Measurements from ENCODE around the gene DOCK4.
"Not testable (repeated sequence)": the region's sequence is repeated elsewhere in the genome, so short reads cannot be mapped to it uniquely, and the experiment has no call there.

Gene DOCK4

GRCh38 chr7:111927353-111928019 is 278.7 kb downstream of the DOCK4 start:
- H3K27me3 ChIP-seq (replicated peaks; ENCODE audit: control insufficient read depth, insufficient read depth, low read length): no peaks in the 10 kb centered on the region
- no peaks in the 10 kb centered on the region for H3K36me3 ChIP-seq (ENCODE audit: control insufficient read depth, insufficient read depth, low read length, severe bottlenecking)
- H3K4me1 ChIP-seq (ENCODE audit: control insufficient read depth, insufficient read depth, low read length): no peaks in the 10 kb centered on the region
- no peak for DNase-seq (ENCODE audit: low read depth)
- no peak overlapping the region for H3K9ac ChIP-seq (ENCODE audit: low read length)
- H3K9me3 ChIP-seq (ENCODE audit: control insufficient read depth, low read length): peaks cover 3% of the 10 kb centered on the region
- no peak overlapping the region for H3K4me3 ChIP-seq (ENCODE audit: low read length)

GRCh38 chr7:111920329-111920728 is 285.9 kb downstream of the DOCK4 start:
- DNase-seq (ENCODE audit: low read depth): no peak
- Histone ChIP-seq H3K27me3 (replicated peaks; ENCODE audit: control insufficient read depth, insufficient read depth, low read length) (no peaks in the 10 kb centered on the region), H3K9ac (ENCODE audit: low read length) (no peak overlapping the region), H3K9me3 (ENCODE audit: control insufficient read depth, low read length) (peaks cover 3% of the 10 kb centered on the region), H3K36me3 (ENCODE audit: control insufficient read depth, insufficient read depth, low read length, severe bottlenecking) (no peaks in the 10 kb centered on the region), H3K4me3 (ENCODE audit: low read length) (no peak overlapping the region), H3K4me1 (ENCODE audit: control insufficient read depth, insufficient read depth, low read length) (no peaks in the 10 kb centered on the region)

- no peak overlapping the region for H3K9ac ChIP-seq (ENCODE audit: low read length)
- H3K27me3 ChIP-seq (replicated peaks; ENCODE audit: control insufficient read depth, insufficient read depth, low read length): no peaks in the 10 kb centered on the region
- no peak overlapping the region for H3K4me3 ChIP-seq (ENCODE audit: low read length)
Measured at GRCh38 chr7:111919631-111920179, 286.5 kb downstream of the DOCK4 start.

GRCh38 chr7:111919164-111919563 is 287.0 kb downstream of the DOCK4 start:
- no peak overlapping the region for H3K9ac ChIP-seq (ENCODE audit: low read length)
- H3K4me3 ChIP-seq (ENCODE audit: low read length): no peak overlapping the region
- no peak for DNase-seq (ENCODE audit: low read depth)
- no peaks in the 10 kb centered on the region for H3K27me3 ChIP-seq (replicated peaks; ENCODE audit: control insufficient read depth, insufficient read depth, low read length)
- H3K36me3 ChIP-seq (ENCODE audit: control insufficient read depth, insufficient read depth, low read length, severe bottlenecking): no peaks in the 10 kb centered on the region
- peaks cover 3% of the 10 kb centered on the region for H3K9me3 ChIP-seq (ENCODE audit: control insufficient read depth, low read length)
- H3K4me1 ChIP-seq (ENCODE audit: control insufficient read depth, insufficient read depth, low read length): no peaks in the 10 kb centered on the region

More at GRCh38 chr7:111919631-111920179, 286.5 kb downstream of the DOCK4 start:
- H3K36me3 ChIP-seq (ENCODE audit: control insufficient read depth, insufficient read depth, low read length, severe bottlenecking): no peaks in the 10 kb centered on the region
- H3K4me1 ChIP-seq (ENCODE audit: control insufficient read depth, insufficient read depth, low read length): no peaks in the 10 kb centered on the region
- H3K9me3 ChIP-seq (ENCODE audit: control insufficient read depth, low read length): peaks cover 3% of the 10 kb centered on the region
- peak; percentile 10 for DNase-seq (ENCODE audit: low read depth)

- Histone ChIP-seq H3K4me3 (ENCODE audit: low read length) (no peak overlapping the region), H3K36me3 (ENCODE audit: control insufficient read depth, insufficient read depth, low read length, severe bottlenecking) (no peaks in the 10 kb centered on the region), H3K9me3 (ENCODE audit: control insufficient read depth, low read length) (peaks cover under 1% of the 10 kb centered on the region), H3K4me1 (ENCODE audit: control insufficient read depth, insufficient read depth, low read length) (no peaks in the 10 kb centered on the region), H3K27me3 (replicated peaks; ENCODE audit: control insufficient read depth, insufficient read depth, low read length) (no peaks in the 10 kb centered on the region), H3K9ac (ENCODE audit: low read length) (no peak overlapping the region)
- DNase-seq (ENCODE audit: low read depth): no peak
Measured at GRCh38 chr7:111918461-111918860, 287.7 kb downstream of the DOCK4 start.

- DNase-seq (ENCODE audit: low read depth); H3K9me3 ChIP-seq (ENCODE audit: control insufficient read depth, low read length); H3K4me1 ChIP-seq (ENCODE audit: control insufficient read depth, insufficient read depth, low read length): not testable (repeated sequence)
Measured at GRCh38 chr7:111917404-111917803, 288.8 kb downstream of the DOCK4 start.

GRCh38 chr7:111914291-111914690 is 291.9 kb downstream of the DOCK4 start:
- Histone ChIP-seq H3K36me3 (ENCODE audit: control insufficient read depth, insufficient read depth, low read length, severe bottlenecking) (no peaks in the 10 kb centered on the region), H3K9ac (ENCODE audit: low read length) (no peak overlapping the region), H3K9me3 (ENCODE audit: control insufficient read depth, low read length) (no peaks in the 10 kb centered on the region), H3K4me3 (ENCODE audit: low read length) (no peak overlapping the region), H3K4me1 (ENCODE audit: control insufficient read depth, insufficient read depth, low read length) (no peaks in the 10 kb centered on the region), H3K27me3 (replicated peaks; ENCODE audit: control insufficient read depth, insufficient read depth, low read length) (no peaks in the 10 kb centered on the region)
- DNase-seq (ENCODE audit: low read depth): no peak

More at GRCh38 chr7:111917404-111917803, 288.8 kb downstream of the DOCK4 start:
- not testable (repeated sequence) for H3K27me3 ChIP-seq (replicated peaks; ENCODE audit: control insufficient read depth, insufficient read depth, low read length); H3K36me3 ChIP-seq (ENCODE audit: control insufficient read depth, insufficient read depth, low read length, severe bottlenecking); H3K4me3 ChIP-seq (ENCODE audit: low read length); H3K9ac ChIP-seq (ENCODE audit: low read length)

GRCh38 chr7:111911166-111911961 is 294.8 kb downstream of the DOCK4 start:
- H3K4me1 ChIP-seq (ENCODE audit: control insufficient read depth, insufficient read depth, low read length): no peaks in the 10 kb centered on the region
- H3K9me3 ChIP-seq (ENCODE audit: control insufficient read depth, low read length): no peaks in the 10 kb centered on the region
- no peak overlapping the region for H3K9ac ChIP-seq (ENCODE audit: low read length)
- no peaks in the 10 kb centered on the region for H3K27me3 ChIP-seq (replicated peaks; ENCODE audit: control insufficient read depth, insufficient read depth, low read length)
- DNase-seq (ENCODE audit: low read depth): no peak
- H3K36me3 ChIP-seq (ENCODE audit: control insufficient read depth, insufficient read depth, low read length, severe bottlenecking): no peaks in the 10 kb centered on the region
- H3K4me3 ChIP-seq (ENCODE audit: low read length): no peak overlapping the region

GRCh38 chr7:111910656-111911055 is 295.5 kb downstream of the DOCK4 start:
- Histone ChIP-seq H3K4me1 (ENCODE audit: control insufficient read depth, insufficient read depth, low read length) (no peaks in the 10 kb centered on the region), H3K9me3 (ENCODE audit: control insufficient read depth, low read length) (no peaks in the 10 kb centered on the region), H3K36me3 (ENCODE audit: control insufficient read depth, insufficient read depth, low read length, severe bottlenecking) (no peaks in the 10 kb centered on the region), H3K27me3 (replicated peaks; ENCODE audit: control insufficient read depth, insufficient read depth, low read length) (no peaks in the 10 kb centered on the region), H3K9ac (ENCODE audit: low read length) (no peak overlapping the region), H3K4me3 (ENCODE audit: low read length) (no peak overlapping the region)
- no peak for DNase-seq (ENCODE audit: low read depth)

GRCh38 chr7:111908673-111909072 is 297.5 kb downstream of the DOCK4 start:
- H3K36me3 ChIP-seq (ENCODE audit: control insufficient read depth, insufficient read depth, low read length, severe bottlenecking); H3K4me3 ChIP-seq (ENCODE audit: low read length); H3K27me3 ChIP-seq (replicated peaks; ENCODE audit: control insufficient read depth, insufficient read depth, low read length); H3K9me3 ChIP-seq (ENCODE audit: control insufficient read depth, low read length); H3K4me1 ChIP-seq (ENCODE audit: control insufficient read depth, insufficient read depth, low read length); H3K9ac ChIP-seq (ENCODE audit: low read length); DNase-seq (ENCODE audit: low read depth): not testable (repeated sequence)

- Histone ChIP-seq H3K4me3 (ENCODE audit: low read length) (no peak overlapping the region), H3K27me3 (replicated peaks; ENCODE audit: control insufficient read depth, insufficient read depth, low read length) (no peaks in the 10 kb centered on the region), H3K9ac (ENCODE audit: low read length) (no peak overlapping the region), H3K9me3 (ENCODE audit: control insufficient read depth, low read length) (no peaks in the 10 kb centered on the region), H3K4me1 (ENCODE audit: control insufficient read depth, insufficient read depth, low read length) (no peaks in the 10 kb centered on the region), H3K36me3 (ENCODE audit: control insufficient read depth, insufficient read depth, low read length, severe bottlenecking) (no peaks in the 10 kb centered on the region)
- DNase-seq (ENCODE audit: low read depth): peak; percentile 8
Measured at GRCh38 chr7:111903797-111904196, 302.4 kb downstream of the DOCK4 start.
